Epidermal melanocyte (primary cell): ENCODE results near the gene NEUROG3.
"Not testable (repeated sequence)": the region's sequence is repeated elsewhere in the genome, so short reads cannot be mapped to it uniquely, and the experiment has no call there.

ENCODE experiments used
- DNase-seq: peaks from one replicate; pipeline ENCODE4 v3.0.0; 2011; ENCODE audit warnings: low spot score; ENCODE audit not compliant: insufficient read length

Gene NEUROG3

DNA sequence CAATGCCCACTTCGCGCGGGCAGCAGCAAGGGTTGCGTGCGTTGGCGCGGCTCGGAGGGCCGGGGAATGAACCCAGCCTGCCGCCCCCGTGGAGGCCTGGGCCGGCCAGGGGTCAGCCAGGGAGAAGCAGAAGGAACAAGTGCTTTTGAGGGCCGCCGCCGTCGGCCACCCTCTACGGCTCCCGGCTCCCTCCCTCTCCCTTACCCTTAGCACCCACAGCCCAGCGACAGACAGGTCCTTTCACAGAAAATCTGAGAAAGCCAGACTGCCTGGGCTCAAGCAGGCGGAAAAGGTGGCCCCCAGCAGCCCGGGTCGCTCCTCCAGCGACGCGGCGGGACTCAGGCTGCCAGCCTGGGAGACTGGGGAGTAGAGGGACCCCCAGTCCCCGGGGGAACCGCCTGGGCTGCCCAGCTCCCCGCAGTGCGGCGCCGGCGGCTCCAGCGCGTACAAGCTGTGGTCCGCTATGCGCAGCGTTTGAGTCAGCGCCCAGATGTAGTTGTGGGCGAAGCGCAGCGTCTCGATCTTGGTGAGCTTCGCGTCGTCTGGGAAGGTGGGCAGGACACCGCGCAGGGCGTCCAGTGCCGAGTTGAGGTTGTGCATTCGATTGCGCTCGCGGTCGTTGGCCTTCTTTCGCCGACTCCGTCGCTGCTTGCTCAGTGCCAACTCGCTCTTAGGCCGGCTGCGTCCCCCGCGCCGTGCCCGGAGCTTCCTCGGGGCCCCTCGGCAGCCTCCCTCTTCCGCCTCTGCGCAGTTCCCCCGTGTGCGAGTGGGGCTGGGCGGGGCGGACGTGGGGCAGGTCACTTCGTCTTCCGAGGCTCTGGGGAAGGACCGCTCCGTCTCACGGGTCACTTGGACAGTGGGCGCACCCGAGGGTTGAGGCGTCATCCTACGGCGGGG, 815 bp downstream of the NEUROG3 start:
- no peak for DNase-seq

DNA sequence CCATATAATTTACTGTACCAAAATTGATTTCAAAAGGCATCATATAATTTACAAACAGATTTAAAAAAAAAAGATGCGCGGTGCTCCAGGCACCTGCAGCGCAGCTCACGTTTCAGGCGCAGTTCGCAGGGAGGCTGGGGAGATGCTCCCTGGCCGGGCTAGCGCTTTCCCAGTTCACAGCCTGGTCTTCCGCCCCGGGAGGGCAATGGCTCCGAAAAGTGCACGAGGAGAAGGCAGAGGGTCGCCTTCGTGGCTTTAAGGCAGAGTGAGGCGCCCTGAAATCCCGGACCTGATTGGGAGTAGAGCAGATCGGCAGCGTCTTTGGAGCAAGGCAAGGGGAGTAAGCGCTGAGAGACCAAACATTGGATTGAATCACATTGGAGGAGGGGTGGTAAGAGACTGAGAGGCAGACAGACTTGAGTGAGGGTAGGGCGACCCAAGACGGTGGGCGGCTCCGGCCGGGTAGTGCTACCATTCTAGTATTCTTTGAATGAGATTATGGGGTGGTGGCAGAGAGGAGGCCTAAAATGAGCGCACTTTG, 1.5 kb downstream of the NEUROG3 start:
- no peak for DNase-seq

DNA sequence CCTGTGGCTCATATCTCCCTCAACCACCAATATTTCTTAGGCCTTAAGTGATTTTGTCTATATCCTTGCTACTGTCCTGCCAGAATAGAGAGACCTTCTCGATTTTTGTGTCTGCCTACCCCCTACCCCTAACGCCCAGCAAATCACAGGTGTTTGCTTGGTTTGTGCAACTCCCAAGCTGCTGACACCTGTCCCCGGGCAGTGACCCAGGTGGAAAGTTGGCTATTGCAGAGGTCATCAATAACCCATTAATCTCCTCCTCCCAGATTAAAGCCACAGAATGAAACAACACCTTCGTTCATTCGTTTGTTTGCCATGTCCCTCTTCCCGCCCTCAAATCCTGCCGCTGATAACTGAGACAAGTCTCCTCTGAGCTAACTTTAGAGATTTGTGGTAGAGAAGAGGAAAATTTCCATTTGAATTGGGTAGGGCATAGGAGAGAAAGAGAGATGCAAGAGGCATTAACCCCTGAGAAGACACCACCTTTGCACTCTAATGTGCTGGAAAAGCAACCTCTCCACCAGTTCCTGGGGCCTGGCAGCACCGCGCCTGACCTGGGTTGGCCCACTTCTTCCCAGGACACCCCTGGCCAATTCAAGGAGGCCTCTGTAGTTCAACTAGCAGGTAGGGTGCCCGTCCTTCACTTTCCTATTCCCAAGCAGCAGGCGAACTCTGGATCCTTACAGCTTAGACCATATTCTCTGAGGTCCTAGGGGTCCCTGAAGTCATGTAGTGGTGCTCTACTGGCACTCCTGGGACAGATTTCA, 3.0 kb downstream of the NEUROG3 start:
- no peak for DNase-seq

DNA sequence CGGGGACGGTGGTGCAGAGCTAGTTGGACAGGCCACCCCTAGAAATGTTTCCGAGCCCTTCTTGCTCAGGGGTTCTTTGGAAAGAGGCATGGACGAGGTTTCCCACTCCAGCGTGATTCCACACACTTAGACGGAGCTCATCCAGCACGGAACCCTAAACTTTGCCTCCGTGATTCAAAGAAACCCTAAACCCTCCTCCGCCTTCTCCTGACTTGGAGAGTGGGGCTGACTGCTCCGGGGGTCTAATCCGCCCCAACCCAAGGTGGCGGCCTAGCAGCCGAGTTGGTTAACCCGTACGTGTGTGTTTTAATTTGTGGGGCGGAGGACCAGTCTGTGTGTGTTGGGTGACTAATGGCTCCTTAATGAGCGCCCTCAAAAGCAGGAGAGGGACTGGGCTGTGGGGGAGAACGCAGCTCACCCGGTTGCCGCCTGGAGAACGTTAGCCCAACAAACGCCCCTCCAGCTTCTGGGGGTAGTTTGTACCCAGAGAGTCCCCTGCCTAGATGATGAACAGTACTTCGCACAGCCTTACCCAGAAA, 3.8 kb downstream of the NEUROG3 start:
- DNase-seq = no peak

GRCh38 chr10:69568472-69569395, 4.5 kb downstream of the NEUROG3 start:
- DNase-seq = no peak

DNA sequence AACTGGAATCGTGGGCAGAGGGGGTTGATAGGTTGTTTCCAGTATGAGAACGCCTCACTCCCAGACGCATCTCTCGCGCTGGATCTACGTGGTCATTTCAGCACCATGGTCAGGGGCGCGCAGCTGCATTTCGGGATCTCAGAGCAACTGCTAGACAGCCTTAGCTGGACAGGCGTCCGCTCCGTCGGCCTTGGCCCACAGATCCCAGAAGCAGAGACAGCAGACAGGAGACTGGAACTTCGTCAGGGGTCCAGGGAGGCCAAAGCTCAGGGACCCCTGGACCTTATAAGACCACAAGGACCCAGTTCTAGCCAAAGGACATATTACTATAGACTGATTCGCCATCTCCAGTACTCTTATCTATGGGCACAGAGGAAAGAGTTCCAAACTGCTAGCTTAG, 5.3 kb downstream of the NEUROG3 start:
- DNase-seq = peak; percentile 40

DNA sequence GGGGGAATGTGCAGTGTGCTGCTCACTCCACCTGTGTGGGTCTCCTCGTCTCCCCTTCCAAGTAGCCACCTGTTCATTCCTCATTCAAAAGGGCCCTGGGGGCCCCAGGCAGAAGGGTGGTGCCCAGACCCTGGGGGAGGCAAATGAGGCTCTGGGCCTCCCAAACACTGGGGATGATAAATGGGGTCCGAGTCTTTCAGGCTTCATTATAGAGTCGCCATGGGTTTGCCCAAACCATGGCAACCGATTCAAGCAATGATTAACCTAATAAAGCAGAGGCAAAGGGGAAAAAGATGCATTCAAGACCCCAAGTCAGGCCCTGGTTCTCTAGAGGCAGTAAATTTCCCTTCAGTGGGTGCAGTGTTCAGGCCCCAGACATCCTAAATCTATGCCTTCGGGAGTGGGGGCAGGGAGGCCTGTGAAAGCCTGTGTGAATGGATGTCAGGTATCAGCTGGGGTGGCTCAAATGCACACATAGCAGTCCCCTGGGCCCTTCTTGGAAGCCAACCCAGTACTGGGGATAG, 10.4 kb downstream of the NEUROG3 start:
- DNase-seq = no peak

- no peak for DNase-seq
Observed at GRCh38 chr10:69559525-69559924, 13.7 kb downstream of the NEUROG3 start.

- DNase-seq = no peak
Observed at GRCh38 chr10:69558559-69558958, 14.7 kb downstream of the NEUROG3 start.

- DNase-seq = no peak
Observed at GRCh38 chr10:69554611-69555010, 18.6 kb downstream of the NEUROG3 start.

DNA sequence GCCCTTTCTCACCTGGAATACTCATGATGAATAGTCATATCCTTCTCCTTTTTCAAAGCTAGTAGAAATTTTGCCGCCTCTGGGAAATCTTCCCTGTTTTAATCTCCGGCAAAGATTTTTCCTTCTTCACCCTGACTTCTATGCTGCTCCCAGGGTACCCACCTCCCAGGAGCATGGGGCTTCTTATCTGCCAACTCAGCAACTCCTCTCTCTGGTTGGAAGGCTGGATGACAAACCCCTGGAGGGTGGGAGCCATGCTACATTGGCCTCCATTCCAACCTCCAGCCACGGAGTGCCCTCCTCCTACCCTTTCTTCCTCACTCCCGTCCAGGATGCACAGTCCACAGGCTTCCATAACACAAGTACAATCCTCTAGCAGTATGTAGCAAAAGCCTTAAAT, 19.9 kb downstream of the NEUROG3 start:
- DNase-seq = no peak

DNA sequence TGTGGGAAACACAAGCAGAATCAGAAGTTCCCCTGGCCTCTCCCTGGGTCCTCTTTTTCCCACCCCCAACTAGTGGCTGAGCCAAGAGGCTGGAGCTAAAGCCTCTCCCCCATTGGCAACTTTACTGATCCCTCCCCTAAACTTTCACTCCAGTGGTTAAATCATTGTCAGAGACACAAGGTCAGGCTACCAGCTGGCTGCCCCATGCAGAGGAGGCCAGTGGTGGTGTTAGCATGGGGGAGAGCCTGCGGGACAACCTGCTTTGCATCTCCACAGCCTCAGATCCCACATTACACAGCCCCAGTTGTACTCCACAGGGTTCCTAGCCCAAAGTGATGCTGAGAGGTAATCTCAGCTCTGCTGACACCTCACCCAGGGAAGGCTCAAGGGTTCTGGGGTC, 21.0 kb downstream of the NEUROG3 start:
- no peak for DNase-seq

DNA sequence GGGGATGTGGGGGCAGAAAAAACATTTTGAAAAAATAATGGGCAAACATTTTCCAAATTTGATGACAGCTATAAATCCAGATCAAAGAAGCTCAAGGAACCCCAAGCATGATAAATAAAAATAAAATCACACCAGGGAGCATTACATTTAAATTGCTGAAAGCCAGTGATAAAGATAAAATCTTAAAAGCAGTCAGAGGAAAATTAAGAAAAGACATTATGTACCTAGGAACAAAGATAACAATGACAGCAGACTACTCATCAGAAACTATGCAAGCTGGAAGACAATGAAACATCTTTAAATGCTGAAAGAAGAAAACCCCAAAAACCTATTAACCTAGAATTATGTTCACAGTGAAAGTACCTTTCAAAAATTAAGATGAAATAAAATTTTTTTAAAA, 23.3 kb downstream of the NEUROG3 start:
- DNase-seq = no peak

- DNase-seq = no peak
Observed at GRCh38 chr10:69541463-69541862, 31.8 kb downstream of the NEUROG3 start.

- DNase-seq = no peak
Observed at GRCh38 chr10:69538461-69538860, 34.8 kb downstream of the NEUROG3 start.

DNA sequence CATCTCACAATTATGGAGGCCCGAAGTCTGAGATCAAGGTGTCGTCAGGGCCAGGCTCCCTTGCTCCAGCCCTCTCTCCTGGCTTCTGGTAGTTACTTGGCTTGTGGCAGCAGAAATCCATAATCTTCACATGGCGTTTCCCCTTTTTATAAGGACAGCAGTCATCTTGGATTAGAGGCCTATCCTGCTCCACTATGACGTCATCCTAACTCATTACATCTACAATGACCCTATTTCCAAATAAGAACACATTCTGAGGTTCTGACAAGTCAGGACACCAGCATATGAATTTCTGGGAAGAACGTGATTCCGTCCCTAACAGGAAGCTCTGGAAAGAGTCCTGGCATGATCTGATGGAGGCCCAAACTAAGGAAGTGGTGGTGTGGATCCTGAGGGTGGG, 35.8 kb downstream of the NEUROG3 start:
- DNase-seq = no peak

- not testable (repeated sequence) for DNase-seq
Observed at GRCh38 chr10:69536521-69536920, 36.7 kb downstream of the NEUROG3 start.

- DNase-seq = no peak
Observed at GRCh38 chr10:69533658-69534057, 39.6 kb downstream of the NEUROG3 start.

- no peak for DNase-seq
Observed at GRCh38 chr10:69527961-69528360, 45.3 kb downstream of the NEUROG3 start.
